Transverse colon (tissue), 3 donors: Measurements from ENCODE around the gene GMDS.

Experiments used
- CTCF ChIP-seq, 5 experiments: fragments of 200-600 bp in 3 of 5; fragments of 450-650 bp in 2 of 5; sonication (generic) in 3 of 5; IDR thresholded peaks; 1 replicate in 2 of 5; 2 replicates in 3 of 5; pipeline ENCODE4 v1.5.1; 2016 to 2017; ENCODE audit warnings: antibody characterized with exemption in 5 of 5, inconsistent platforms in 3 of 5, mild to moderate bottlenecking in 2 of 5, moderate library complexity in 1 of 5
- EP300 ChIP-seq: sonication (generic); formaldehyde crosslinking; IDR thresholded peaks from one replicate; pipeline ENCODE4 v1.6.1; 2017; ENCODE audit warnings: antibody characterized with exemption, low read depth
- POLR2A ChIP-seq: fragments of 450-650 bp; IDR thresholded peaks from one replicate; pipeline ENCODE4 v1.6.1; 2016; ENCODE audit warnings: antibody characterized with exemption, mild to moderate bottlenecking, moderate library complexity

DNA sequence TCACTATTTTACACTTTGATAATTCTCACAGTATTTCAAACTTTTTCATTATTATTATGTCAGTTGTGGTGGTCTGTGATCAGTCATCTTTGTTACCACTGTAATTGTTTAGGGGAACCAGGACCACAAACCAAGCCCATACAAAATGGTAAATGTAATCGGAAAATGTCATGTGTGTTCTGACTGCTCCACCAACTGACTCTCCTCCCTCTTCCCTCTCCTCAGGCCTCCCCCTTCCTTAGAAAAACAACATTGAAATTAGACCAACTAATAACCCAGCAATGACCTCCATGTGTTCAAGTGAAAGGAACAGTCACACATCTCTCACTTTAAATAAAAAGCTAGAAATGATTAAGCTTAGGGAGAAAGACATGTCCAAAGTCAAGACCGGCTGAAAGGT is 63.8 kb downstream of the GMDS start:
- no peak for TF ChIP-seq CTCF (IDR thresholded peaks at IDR 0.05)
- no peak for TF ChIP-seq POLR2A
- no peak for TF ChIP-seq EP300
